Smooth muscle cell (in vitro differentiated cells): ENCODE data around the gene CEP112. TPM values are rescaled to one million over a fixed set of nuclear protein-coding genes. Genes with fewer than 3 reads are reported as not detected.

Experiments
- DNase-seq: peaks from one replicate; lab custom pipeline; 2025; ENCODE audit not compliant: unreplicated experiment; lab: John Stamatoyannopoulos, UW
- H2AFZ ChIP-seq: fragments of 200-600 bp; sonication (generic); 2 replicates; pipeline ENCODE4 v1.6.0; 2016; ENCODE audit warnings: antibody characterized with exemption, low read depth, mild to moderate bottlenecking
- H3F3A ChIP-seq: fragments of 200-600 bp; sonication (generic); 2 replicates; pipeline ENCODE4 v1.6.0; 2017; ENCODE audit warnings: antibody characterized with exemption, low read depth
- H3K27ac ChIP-seq: fragments of 200-600 bp; sonication (generic); 2 replicates; pipeline ENCODE4 v1.5.1; 2016; ENCODE audit warnings: low read depth, mild to moderate bottlenecking
- H3K27me3 ChIP-seq: fragments of 200-600 bp; sonication (generic); 2 replicates; pipeline ENCODE4 v1.6.1; 2016; ENCODE audit warnings: low read depth, mild to moderate bottlenecking
- H3K36me3 ChIP-seq: fragments of 200-600 bp; sonication (generic); 2 replicates; pipeline ENCODE4 v1.5.1; 2016; ENCODE audit warnings: low read depth
- H3K4me1 ChIP-seq: fragments of 200-600 bp; sonication (generic); 2 replicates; pipeline ENCODE4 v1.5.1; 2016; ENCODE audit warnings: low read depth
- H3K4me2 ChIP-seq: fragments of 200-600 bp; sonication (generic); 2 replicates; pipeline ENCODE4 v1.6.0; 2016; ENCODE audit warnings: mild to moderate bottlenecking
- H3K4me3 ChIP-seq: fragments of 200-600 bp; sonication (generic); 2 replicates; pipeline ENCODE4 v1.5.1; 2016; ENCODE audit warnings: mild to moderate bottlenecking
- H3K79me2 ChIP-seq: fragments of 200-600 bp; sonication (generic); 2 replicates; pipeline ENCODE4 v1.6.0; 2016; ENCODE audit warnings: low read depth, mild to moderate bottlenecking
- H3K9ac ChIP-seq: fragments of 200-600 bp; sonication (generic); 2 replicates; pipeline ENCODE4 v1.6.0; 2016; ENCODE audit warnings: low read depth
- H3K9me3 ChIP-seq: fragments of 200-600 bp; sonication (generic); replicated peaks from 2 replicates; pipeline ENCODE4 v1.5.1; 2016; ENCODE audit warnings: low read depth
- H4K20me1 ChIP-seq: fragments of 200-600 bp; sonication (generic); 2 replicates; pipeline ENCODE4 v1.6.0; 2016; ENCODE audit warnings: low read depth
- WGBS: methylation state at CpG from one replicate; pipeline ENCODE4 v1.1.7; 2016; ENCODE audit warnings: low lambda C conversion rate; 5-methylcytosine and 5-hydroxymethylcytosine counted together
- polyA plus RNA-seq: library from polyadenylated mRNA; unstranded; fragments of >200 nt; fragmentation: Nextera tagmentation; extraction: Ambion mirVana; gene quantifications from 2 replicates; pipeline ENCODE4 v1.2.1, GENCODE V29; 2016
- total RNA-seq: library from RNA; depleted of rRNA; stranded (reverse); fragments of >200 nt; gene quantifications from 2 replicates; pipeline ENCODE4 v1.2.3, GENCODE V29; 2014
- TF ChIP-seq, protein P1 (sequence below): fragments of 200-600 bp; sonication (generic); IDR thresholded peaks from 2 replicates; pipeline ENCODE4 v1.5.1; 2017; ENCODE audit warnings: borderline replicate concordance, mild to moderate bottlenecking, antibody characterized with exemption; ENCODE audit not compliant: insufficient read depth, poor library complexity, severe bottlenecking

CEP112 gene
- total and polyA plus RNA-seq, 2 experiments from 2014 or later: 8.3 to 9.9 TPM

DNA sequence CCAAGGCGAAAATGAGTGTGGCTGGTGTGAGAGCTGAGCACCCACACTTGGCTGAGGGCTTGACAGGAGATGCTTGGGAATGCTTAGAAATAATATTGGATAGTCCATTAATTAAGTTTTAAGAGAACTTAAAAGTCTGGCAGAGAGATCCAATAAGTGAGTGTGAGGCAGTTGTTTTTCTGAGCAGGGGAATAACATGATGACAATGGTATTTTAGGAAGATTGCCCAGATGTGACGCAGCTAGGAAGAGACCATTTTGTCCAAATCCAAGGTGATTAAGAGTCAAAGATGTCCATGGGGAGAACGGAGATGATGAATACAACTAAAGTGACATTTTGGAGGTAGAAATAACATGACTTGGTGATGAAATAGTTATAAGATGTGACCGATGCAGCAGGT, 527.7 kb downstream of the CEP112 start:
- no peak overlapping the region for H2AFZ ChIP-seq
- no peak for DNase-seq

DNA sequence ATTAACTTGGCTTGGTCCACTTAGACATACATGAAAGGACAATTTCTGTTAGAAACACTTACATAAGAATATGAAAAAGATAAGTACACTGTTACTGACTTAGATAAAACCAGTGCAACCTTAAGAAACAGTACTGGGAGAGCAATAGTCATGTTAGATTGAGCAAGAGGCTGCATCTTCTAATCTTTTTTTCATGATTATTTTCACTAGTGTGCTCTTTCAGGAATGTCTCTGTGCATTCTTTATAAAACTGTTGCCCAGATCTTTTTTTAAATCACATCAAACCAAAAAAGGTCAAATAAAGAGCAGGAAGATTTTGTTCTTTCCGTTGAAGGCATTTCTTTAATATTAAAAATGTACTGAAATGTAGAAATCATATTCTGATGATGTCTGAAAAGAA, 529.7 kb downstream of the CEP112 start:
- H3K9me3 ChIP-seq: no peaks in the 10 kb centered on the region

More for the DNA sequence above, 527.7 kb downstream of the CEP112 start:
- no peaks in the 10 kb centered on the region for H3K79me2 ChIP-seq
- 97% methylated on average over 4 of the region's 4 CpGs for WGBS
- no peak overlapping the region for H3K4me2 ChIP-seq
- H3K4me3 ChIP-seq: no peak overlapping the region
- H3K4me1 ChIP-seq: peaks cover 7% of the 10 kb centered on the region
- no peaks in the 10 kb centered on the region for H3K27me3 ChIP-seq
- H3K9ac ChIP-seq: no peak overlapping the region
- TF ChIP-seq, protein P1, sequence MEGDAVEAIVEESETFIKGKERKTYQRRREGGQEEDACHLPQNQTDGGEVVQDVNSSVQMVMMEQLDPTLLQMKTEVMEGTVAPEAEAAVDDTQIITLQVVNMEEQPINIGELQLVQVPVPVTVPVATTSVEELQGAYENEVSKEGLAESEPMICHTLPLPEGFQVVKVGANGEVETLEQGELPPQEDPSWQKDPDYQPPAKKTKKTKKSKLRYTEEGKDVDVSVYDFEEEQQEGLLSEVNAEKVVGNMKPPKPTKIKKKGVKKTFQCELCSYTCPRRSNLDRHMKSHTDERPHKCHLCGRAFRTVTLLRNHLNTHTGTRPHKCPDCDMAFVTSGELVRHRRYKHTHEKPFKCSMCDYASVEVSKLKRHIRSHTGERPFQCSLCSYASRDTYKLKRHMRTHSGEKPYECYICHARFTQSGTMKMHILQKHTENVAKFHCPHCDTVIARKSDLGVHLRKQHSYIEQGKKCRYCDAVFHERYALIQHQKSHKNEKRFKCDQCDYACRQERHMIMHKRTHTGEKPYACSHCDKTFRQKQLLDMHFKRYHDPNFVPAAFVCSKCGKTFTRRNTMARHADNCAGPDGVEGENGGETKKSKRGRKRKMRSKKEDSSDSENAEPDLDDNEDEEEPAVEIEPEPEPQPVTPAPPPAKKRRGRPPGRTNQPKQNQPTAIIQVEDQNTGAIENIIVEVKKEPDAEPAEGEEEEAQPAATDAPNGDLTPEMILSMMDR: no peak
- peaks cover 4% of the 10 kb centered on the region for H3F3A ChIP-seq
- no peaks in the 10 kb centered on the region for H3K9me3 ChIP-seq
- H3K27ac ChIP-seq: no peak overlapping the region
- H3K36me3 ChIP-seq: no peaks in the 10 kb centered on the region
- H4K20me1 ChIP-seq: no peaks in the 10 kb centered on the region

DNA sequence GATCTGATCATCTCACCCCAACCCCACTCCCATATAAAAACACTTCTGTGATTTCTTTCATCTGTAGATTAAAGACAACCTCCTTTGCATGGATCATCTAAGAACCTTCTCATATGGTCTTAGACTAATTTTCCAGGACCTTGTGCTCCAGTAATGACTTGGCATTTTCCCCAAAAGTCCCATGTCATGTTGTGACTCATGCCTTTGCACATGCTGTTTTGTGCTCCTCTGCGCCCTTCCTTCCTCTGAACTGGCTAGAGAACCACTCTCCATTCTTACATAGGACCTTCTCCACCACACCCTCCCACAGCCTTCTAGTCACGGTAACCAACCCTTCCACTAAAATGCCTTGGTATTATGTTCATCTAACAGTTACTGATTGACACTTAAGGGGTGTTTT, 531.0 kb downstream of the CEP112 start:
- Histone ChIP-seq H3K27me3 (no peaks in the 10 kb centered on the region), H3K27ac (no peak overlapping the region), H3K79me2 (no peaks in the 10 kb centered on the region), H3F3A (no peaks in the 10 kb centered on the region), H2AFZ (no peak overlapping the region), H3K4me1 (peaks cover 5% of the 10 kb centered on the region), H3K9ac (no peak overlapping the region), H3K4me2 (no peak overlapping the region), H3K36me3 (no peaks in the 10 kb centered on the region), H3K9me3 (no peaks in the 10 kb centered on the region), H4K20me1 (no peaks in the 10 kb centered on the region), H3K4me3 (no peak overlapping the region)
- 80% methylated on average over 2 of the region's 2 CpGs for WGBS
- TF ChIP-seq, protein P1: no peak
- no peak for DNase-seq

More for the DNA sequence above, 529.7 kb downstream of the CEP112 start:
- H3K27ac ChIP-seq: no peak overlapping the region
- WGBS: 76% methylated on average over 1 of the region's 1 CpG
- H2AFZ ChIP-seq: no peak overlapping the region
- no peak for DNase-seq
- peaks cover 7% of the 10 kb centered on the region for H3K4me1 ChIP-seq
- no peaks in the 10 kb centered on the region for H3K79me2 ChIP-seq
- no peak overlapping the region for H3K9ac ChIP-seq
- TF ChIP-seq, protein P1: no peak
- H3F3A ChIP-seq: peaks cover 4% of the 10 kb centered on the region
- no peak overlapping the region for H3K4me3 ChIP-seq
- no peaks in the 10 kb centered on the region for H4K20me1 ChIP-seq
- no peaks in the 10 kb centered on the region for H3K27me3 ChIP-seq
- H3K36me3 ChIP-seq: no peaks in the 10 kb centered on the region
- H3K4me2 ChIP-seq: no peak overlapping the region

DNA sequence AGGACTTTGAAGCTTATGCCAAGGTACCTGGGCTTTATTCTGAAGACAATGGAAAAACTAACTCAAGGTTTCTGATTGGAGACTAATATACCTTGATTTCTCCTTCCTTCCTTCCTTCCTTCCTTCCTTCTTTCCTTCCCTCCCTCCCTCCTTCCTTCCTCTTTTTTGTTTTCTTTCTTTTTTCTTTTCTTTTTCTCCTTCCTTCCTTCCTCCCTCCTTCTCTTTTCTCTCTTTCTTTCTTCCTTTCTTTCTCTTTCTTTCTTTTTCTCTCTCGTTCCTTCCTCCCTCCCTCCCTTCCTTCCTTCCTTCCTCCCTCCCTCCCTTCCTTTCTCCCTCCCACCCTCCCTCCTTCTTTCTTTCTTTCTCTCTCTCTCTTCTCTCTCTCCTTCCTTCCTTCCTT, 531.9 kb downstream of the CEP112 start:
- H3K27me3 ChIP-seq: no peaks in the 10 kb centered on the region
- no peak overlapping the region for H3K4me2 ChIP-seq
- H3F3A ChIP-seq: no peaks in the 10 kb centered on the region
- H3K9ac ChIP-seq: no peak overlapping the region
- H3K4me1 ChIP-seq: peaks cover 5% of the 10 kb centered on the region
- WGBS: 100% methylated on average over 1 of the region's 1 CpG
- H3K79me2 ChIP-seq: no peaks in the 10 kb centered on the region
- no peak for DNase-seq
- H3K9me3 ChIP-seq: no peaks in the 10 kb centered on the region
- no peak overlapping the region for H3K27ac ChIP-seq
- H3K36me3 ChIP-seq: no peaks in the 10 kb centered on the region
- H3K4me3 ChIP-seq: no peak overlapping the region
- no peaks in the 10 kb centered on the region for H4K20me1 ChIP-seq
- no peak overlapping the region for H2AFZ ChIP-seq
- TF ChIP-seq, protein P1: no peak
